ENCODE measurements around the gene ZNF546. TPM values are rescaled to one million over a fixed set of nuclear protein-coding genes. Genes with fewer than 3 reads are reported as not detected.

Gene ZNF546
- total RNA-seq, 1 donor from 2014 or later: 5.2 TPM

DNA sequence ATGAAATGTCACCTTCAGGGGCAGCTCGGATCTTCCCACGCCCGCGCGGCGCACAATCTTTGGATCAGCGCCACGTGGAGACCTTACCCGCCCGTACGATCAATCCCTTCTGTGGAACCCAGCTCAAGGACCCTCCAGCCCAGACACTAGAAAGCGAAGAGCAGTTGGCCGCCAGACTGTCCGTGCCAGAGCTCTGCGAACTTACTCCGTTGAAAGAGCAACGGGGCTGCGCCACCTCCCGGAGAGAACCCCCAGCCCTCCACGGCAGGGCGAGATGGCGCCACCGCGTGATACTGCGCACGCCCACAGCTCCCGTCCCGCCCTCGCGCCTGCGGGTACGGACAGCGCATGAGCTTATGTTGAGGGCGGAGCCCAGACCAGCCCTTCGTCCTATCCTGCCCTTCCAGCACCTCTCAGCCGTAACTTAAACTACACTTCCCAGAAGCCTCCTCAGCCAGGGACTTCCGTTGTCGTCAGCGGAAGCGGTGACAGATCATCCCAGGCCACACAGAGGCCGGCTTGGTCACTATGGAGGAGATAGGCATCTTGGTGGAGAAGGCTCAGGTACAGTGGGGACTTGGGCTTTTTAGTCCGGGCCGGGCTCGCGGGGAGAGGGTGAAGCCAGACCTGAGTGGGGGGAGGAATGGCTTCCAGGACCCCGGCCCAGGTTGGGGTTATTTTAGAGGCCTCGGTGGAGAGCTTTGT lies 26.0 kb upstream of the ZNF546 start, which contains the start of gene PSMC4:
PSMC4 (plus strand) TSS at position 491 of the 705 bp plus-strand sequence; CDS start at position 529, 38 bp downstream.
- Histone ChIP-seq H3K4me3 (peak within 1 kb of the TSS; percentile 67 to 82), H3K4me1 (peaks cover 25% of the 10 kb centered on the region), H3K9me3 (no peaks in the 10 kb centered on the region), H3K27me3 (no peaks in the 10 kb centered on the region), H3K36me3 (peaks cover 0 to 33% of the 10 kb centered on the region in 2 donors), H3K27ac (peak within 1 kb of the TSS; percentile 96)
- intact Hi-C loops (cut with DNase I): loop anchor here (10.0 kb wide), 1 partner anchor 126 kb away; the partner anchor contains the start of gene FBL
- DNase-seq (ENCODE audit: extremely low spot score in 2 of 2): peak; percentile 99
- TF ChIP-seq, protein P1, sequence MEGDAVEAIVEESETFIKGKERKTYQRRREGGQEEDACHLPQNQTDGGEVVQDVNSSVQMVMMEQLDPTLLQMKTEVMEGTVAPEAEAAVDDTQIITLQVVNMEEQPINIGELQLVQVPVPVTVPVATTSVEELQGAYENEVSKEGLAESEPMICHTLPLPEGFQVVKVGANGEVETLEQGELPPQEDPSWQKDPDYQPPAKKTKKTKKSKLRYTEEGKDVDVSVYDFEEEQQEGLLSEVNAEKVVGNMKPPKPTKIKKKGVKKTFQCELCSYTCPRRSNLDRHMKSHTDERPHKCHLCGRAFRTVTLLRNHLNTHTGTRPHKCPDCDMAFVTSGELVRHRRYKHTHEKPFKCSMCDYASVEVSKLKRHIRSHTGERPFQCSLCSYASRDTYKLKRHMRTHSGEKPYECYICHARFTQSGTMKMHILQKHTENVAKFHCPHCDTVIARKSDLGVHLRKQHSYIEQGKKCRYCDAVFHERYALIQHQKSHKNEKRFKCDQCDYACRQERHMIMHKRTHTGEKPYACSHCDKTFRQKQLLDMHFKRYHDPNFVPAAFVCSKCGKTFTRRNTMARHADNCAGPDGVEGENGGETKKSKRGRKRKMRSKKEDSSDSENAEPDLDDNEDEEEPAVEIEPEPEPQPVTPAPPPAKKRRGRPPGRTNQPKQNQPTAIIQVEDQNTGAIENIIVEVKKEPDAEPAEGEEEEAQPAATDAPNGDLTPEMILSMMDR (IDR thresholded peaks at IDR 0.05): peak; percentile 34 to 67 (median 54)
- peak; percentile 98 to 100 for TF ChIP-seq POLR2AphosphoS5 (IDR thresholded peaks at IDR 0.05; ENCODE audit: insufficient read depth in 1 of 2, low read depth in 1 of 2)
- TF ChIP-seq POLR2A (IDR thresholded peaks at IDR 0.05): peak in 1 of 2 donors; percentile 83

DNA sequence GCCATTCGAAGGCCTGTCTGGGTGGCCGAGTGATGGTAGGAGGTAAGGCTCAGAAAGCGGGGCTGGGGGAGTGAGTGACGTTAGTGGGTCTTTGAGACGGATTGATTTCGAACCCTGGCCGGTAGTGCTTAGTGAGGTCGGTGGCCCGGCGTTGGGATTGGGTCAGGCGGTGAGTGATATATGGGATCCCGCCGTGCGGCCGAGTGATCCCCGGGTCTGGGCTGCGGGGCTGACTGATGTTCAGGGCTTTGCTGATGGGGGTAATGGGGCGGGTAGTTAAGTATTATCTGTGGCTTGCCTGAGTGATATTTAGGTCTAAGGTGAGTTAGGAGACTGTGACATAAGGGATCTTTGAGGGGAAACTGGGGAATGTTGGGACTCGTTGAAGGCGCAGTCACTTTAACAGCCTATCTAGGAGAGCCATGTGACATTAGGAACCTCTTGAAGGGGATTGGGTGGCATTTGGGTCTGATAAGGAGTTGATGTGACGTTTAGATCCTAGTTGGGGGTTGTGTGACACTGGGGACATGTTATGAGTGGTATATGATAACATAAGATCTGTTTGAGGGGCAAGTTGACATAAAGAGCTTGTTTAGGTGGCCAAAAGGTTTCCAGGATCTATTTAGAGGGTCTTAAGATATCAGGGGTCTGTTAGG lies 25.4 kb upstream of the ZNF546 start:
- Histone ChIP-seq H3K27ac (peak overlapping the region; percentile 68), H3K36me3 (peaks cover 0 to 35% of the 10 kb centered on the region in 2 donors), H3K4me1 (peaks cover 25% of the 10 kb centered on the region), H3K9me3 (no peaks in the 10 kb centered on the region), H3K27me3 (no peaks in the 10 kb centered on the region), H3K4me3 (peak overlapping the region; percentile 67 to 82)
- no peak for DNase-seq (ENCODE audit: extremely low spot score in 2 of 2)
- TF ChIP-seq, protein P1 (IDR thresholded peaks at IDR 0.05): no peak
- TF ChIP-seq POLR2AphosphoS5 (IDR thresholded peaks at IDR 0.05; ENCODE audit: insufficient read depth in 1 of 2, low read depth in 1 of 2): no peak
- TF ChIP-seq POLR2A (IDR thresholded peaks at IDR 0.05): no peak
- intact Hi-C loops (cut with DNase I): loop anchor here (10.0 kb wide), 1 partner anchor 127 kb away; the partner anchor contains the start of gene FBL

DNA sequence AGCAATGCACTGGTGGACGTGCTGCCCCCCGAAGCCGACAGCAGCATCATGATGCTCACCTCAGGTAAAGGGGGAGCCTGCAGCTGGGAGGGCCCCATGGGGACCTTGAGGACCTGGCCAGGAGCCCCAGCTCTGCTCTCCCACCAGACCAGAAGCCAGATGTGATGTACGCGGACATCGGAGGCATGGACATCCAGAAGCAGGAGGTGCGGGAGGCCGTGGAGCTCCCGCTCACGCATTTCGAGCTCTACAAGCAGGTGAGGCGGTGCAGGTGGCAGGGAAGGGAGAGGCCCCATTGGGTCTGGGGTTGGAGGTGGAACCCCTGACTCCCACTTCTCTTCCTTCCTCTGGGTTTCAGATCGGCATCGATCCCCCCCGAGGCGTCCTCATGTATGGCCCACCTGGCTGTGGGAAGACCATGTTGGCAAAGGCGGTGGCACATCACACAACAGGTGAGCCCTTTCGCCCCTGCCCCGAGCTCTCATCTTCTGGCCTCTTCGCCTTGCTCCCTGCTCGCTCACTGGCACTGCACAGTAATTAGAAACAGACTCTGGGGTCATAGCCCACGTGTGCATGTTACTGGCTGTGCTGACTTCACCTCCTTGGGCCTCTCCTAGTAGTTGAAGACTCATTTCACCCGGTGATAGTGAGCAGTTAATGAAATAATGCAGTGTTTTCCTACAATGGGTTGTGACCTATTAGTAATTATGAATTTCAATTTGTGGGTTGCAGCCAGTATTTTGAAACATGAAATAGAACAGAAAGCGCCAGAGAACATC lies 22.3 kb upstream of the ZNF546 start:
- Histone ChIP-seq H3K4me3 (no peak overlapping the region), H3K4me1 (peaks cover 24% of the 10 kb centered on the region), H3K27me3 (no peaks in the 10 kb centered on the region), H3K36me3 (peaks cover 0 to 51% of the 10 kb centered on the region in 2 donors), H3K27ac (no peak overlapping the region), H3K9me3 (no peaks in the 10 kb centered on the region)
- TF ChIP-seq POLR2AphosphoS5 (IDR thresholded peaks at IDR 0.05; ENCODE audit: insufficient read depth in 1 of 2, low read depth in 1 of 2) (no peak), POLR2A (IDR thresholded peaks at IDR 0.05) (no peak)
- TF ChIP-seq, protein P1 (IDR thresholded peaks at IDR 0.05): no peak
- DNase-seq (ENCODE audit: extremely low spot score in 2 of 2): no peak
- intact Hi-C loops (cut with DNase I): loop anchor here (10.0 kb wide), 1 partner anchor 130 kb away; the partner anchor contains the start of gene FBL

DNA sequence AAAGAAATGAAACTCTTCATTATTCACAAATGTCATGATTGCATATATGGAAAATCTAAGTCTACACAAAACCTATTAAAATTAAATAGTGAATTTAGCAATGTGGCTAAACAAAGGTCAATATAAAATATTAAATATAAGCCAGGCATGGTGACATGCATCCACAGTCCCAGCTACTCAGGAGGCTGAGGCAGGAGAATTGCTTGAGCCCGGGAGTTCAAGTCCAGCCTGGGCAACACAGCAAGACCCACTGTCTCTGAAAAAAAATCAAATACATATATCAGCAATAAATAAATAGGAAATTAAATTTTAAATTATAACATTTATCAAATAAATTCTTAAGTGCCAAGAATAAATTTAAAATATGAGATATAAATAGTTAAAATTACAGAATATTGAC lies 14.0 kb upstream of the ZNF546 start:
- Histone ChIP-seq H3K27ac (no peak overlapping the region), H3K27me3 (no peaks in the 10 kb centered on the region), H3K36me3 (peaks cover 4 to 37% of the 10 kb centered on the region in 2 donors), H3K9me3 (peaks cover 22% of the 10 kb centered on the region), H3K4me1 (no peaks in the 10 kb centered on the region), H3K4me3 (no peak overlapping the region)
- DNase-seq (ENCODE audit: extremely low spot score in 2 of 2): no peak
- TF ChIP-seq, protein P1 (IDR thresholded peaks at IDR 0.05): no peak
- no peak for TF ChIP-seq POLR2AphosphoS5 (IDR thresholded peaks at IDR 0.05; ENCODE audit: insufficient read depth in 1 of 2, low read depth in 1 of 2)
- intact Hi-C loops (cut with DNase I): loop anchor here (2.0 kb wide), 1 partner anchor 22 kb away; no protein-coding TSS in a partner anchor

All from vagina (tissue), 2 donors.